HFFc6 (cell line): ENCODE results near the gene FAM13A. TPM values are rescaled to one million over a fixed set of nuclear protein-coding genes. Genes with fewer than 3 reads are reported as not detected.

Source experiments
- DNase-seq: peaks from one replicate; pipeline ENCODE4 v3.0.0-alpha.2; 2018
- H3K27ac Mint-ChIP-seq: 2 replicates; pipeline ENCODE4 v1.8.0; 2020; ENCODE audit warnings: mild to moderate bottlenecking, mixed read lengths
- H3K27me3 Mint-ChIP-seq: 2 replicates; pipeline ENCODE4 v1.8.0; 2021; ENCODE audit warnings: mild to moderate bottlenecking, moderate library complexity, mixed read lengths; ENCODE audit not compliant: insufficient read depth
- H3K36me3 Mint-ChIP-seq: 2 replicates; pipeline ENCODE4 v1.8.0; 2021; ENCODE audit warnings: low read depth, mixed read lengths
- H3K4me1 Mint-ChIP-seq: 2 replicates; pipeline ENCODE4 v1.8.0; 2020; ENCODE audit warnings: low read depth, mixed read lengths
- H3K4me3 Mint-ChIP-seq: 2 replicates; pipeline ENCODE4 v1.8.0; 2020; ENCODE audit warnings: mild to moderate bottlenecking, moderate library complexity, mixed read lengths
- H3K9me3 Mint-ChIP-seq: 2 replicates; pipeline ENCODE4 v1.8.0; 2020; ENCODE audit warnings: mild to moderate bottlenecking, mixed read lengths
- total RNA-seq, 6 experiments: library from RNA; stranded (reverse); fragmentation: NEBNext Ultra II Directional; extraction: Animal tissue kit (Norgen Biotek cat#: 25700); gene quantifications; 2 replicates in 1 of 6; 3 replicates in 5 of 6; pipeline ENCODE4 v1.2.3, GENCODE V29; 2021
- TF ChIP-seq, protein P1 (sequence below): fragments of 200-600 bp; sonication (generic); IDR thresholded peaks from 2 replicates; pipeline ENCODE4 v1.5.0; 2021; ENCODE audit warnings: antibody characterized with exemption, mild to moderate bottlenecking

Gene FAM13A
- total RNA-seq, 6 experiments from 2014 or later, result 8.0 to 11.2 (median 9.7) TPM

DNA sequence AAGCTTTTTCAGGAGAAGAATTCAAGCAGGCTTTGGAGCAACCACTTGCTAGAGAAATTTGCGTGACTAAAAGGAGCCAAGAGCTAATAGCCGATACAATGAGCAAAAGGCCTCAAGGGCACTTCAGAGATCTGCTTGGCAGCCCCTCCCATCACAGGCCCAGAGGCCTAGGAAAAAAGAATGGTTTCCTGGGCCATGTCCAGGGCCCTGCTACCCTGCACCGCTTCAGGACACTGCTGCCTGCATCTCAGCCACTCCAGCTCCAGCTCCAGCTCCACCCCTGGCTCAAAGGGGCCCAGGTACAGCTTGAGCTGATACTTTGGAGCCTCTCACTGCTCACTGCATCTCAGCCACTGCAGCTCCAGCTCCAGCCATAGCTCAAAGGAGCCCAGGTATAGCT is 98.9 kb downstream of the FAM13A start:
- Mint-ChIP-seq H3K9me3 (no peaks in the 10 kb centered on the region), H3K4me3 (no peak overlapping the region), H3K36me3 (no peaks in the 10 kb centered on the region), H3K4me1 (peaks cover 29% of the 10 kb centered on the region), H3K27me3 (no peaks in the 10 kb centered on the region; the same call in 1 of the 2 replicates), H3K27ac (no peak overlapping the region)
- no peak for DNase-seq
- TF ChIP-seq, protein P1, sequence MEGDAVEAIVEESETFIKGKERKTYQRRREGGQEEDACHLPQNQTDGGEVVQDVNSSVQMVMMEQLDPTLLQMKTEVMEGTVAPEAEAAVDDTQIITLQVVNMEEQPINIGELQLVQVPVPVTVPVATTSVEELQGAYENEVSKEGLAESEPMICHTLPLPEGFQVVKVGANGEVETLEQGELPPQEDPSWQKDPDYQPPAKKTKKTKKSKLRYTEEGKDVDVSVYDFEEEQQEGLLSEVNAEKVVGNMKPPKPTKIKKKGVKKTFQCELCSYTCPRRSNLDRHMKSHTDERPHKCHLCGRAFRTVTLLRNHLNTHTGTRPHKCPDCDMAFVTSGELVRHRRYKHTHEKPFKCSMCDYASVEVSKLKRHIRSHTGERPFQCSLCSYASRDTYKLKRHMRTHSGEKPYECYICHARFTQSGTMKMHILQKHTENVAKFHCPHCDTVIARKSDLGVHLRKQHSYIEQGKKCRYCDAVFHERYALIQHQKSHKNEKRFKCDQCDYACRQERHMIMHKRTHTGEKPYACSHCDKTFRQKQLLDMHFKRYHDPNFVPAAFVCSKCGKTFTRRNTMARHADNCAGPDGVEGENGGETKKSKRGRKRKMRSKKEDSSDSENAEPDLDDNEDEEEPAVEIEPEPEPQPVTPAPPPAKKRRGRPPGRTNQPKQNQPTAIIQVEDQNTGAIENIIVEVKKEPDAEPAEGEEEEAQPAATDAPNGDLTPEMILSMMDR, result no peak

DNA sequence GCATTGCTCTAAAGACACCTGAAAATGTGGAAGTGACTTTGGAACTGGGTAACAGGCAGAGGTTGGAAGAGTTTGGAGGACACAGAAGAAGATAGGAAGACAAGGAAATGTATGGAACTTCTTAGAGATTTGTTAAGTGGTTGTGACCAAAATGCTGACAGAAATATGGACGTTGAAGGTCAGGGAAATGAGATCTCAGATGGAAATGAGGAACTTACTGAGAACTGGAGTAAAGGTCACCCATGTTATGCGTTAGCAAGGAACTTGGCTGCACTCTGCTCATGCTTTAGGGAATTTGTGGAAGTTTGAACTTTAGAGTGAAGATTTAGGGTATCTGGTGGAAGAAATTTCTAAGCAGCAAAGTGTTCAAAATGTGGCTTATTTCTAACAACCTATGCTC is 99.4 kb downstream of the FAM13A start:
- DNase-seq, result no peak
- no peak overlapping the region for H3K27ac Mint-ChIP-seq
- H3K4me1 Mint-ChIP-seq, result peaks cover 28% of the 10 kb centered on the region
- no peaks in the 10 kb centered on the region for H3K9me3 Mint-ChIP-seq
- H3K4me3 Mint-ChIP-seq, result no peak overlapping the region
- no peaks in the 10 kb centered on the region for H3K36me3 Mint-ChIP-seq
- TF ChIP-seq, protein P1, result no peak
- no peaks in the 10 kb centered on the region; the same call in 1 of the 2 replicates for H3K27me3 Mint-ChIP-seq

DNA sequence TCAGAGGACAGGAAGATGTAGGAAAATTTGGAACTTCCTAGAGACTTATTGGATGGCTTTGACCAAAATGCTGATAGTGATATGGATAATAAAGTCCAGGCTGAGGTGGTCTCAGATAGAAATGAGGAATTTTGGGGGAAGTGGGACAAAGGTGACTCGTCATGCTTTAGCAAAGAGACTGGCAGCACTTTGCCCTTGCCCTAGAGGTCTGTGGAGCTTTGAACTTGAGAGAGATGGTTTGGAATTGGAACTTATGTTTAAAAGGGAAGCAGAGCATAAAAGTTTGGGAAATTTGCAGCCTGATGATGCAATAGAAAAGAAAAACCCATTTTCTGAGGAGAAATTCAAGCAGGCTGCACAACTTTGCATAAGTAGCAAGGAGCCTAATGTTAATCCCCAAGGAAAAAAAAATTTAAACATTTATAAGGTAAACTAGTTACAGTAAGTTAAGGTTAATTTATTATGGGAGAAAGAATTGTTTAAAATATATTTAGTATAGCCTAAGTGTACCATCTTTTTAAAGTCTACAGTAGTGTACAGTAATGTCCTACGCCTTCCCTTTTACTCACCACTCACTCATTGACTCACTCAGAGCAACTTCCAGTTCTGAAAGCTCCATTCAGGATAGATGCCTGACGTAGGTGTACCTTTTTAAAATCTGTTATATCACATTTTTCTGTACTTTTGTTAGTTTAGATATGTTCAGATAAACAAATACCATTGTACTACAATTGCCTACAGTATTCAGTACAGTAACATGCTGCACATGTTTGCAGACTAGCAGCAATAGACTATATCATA is 101.2 kb downstream of the FAM13A start:
- Mint-ChIP-seq H3K27ac (no peak overlapping the region; the same call in 1 of the 2 replicates), H3K27me3 (no peaks in the 10 kb centered on the region; the same call in 1 of the 2 replicates), H3K4me3 (no peak overlapping the region), H3K36me3 (no peaks in the 10 kb centered on the region), H3K9me3 (no peaks in the 10 kb centered on the region), H3K4me1 (peaks cover 22% of the 10 kb centered on the region)
- DNase-seq, result no peak
- TF ChIP-seq, protein P1, result no peak

DNA sequence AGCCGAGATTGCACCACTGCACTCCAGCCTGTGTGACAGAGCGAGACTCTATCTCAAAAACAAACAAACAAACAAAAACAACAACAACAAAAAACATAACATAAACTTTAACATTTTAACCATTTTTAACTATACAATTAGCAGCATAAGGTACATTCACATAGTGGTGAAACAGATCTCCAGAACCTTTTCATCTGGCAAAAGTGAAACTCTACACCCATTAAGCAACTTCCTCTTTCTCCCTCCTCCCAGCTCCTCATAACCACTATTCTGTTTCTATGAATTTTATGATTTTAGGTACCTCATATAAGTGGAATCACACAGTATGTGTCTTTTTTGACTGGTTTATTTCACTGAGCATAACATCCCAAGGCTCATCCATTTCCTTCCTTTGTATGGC is 103.6 kb downstream of the FAM13A start:
- H3K4me1 Mint-ChIP-seq, result peaks cover 22% of the 10 kb centered on the region
- H3K4me3 Mint-ChIP-seq, result no peak overlapping the region
- no peaks in the 10 kb centered on the region for H3K9me3 Mint-ChIP-seq
- H3K27me3 Mint-ChIP-seq, result no peaks in the 10 kb centered on the region; the same call in 1 of the 2 replicates
- TF ChIP-seq, protein P1, result no peak
- H3K27ac Mint-ChIP-seq, result no peak overlapping the region
- H3K36me3 Mint-ChIP-seq, result no peaks in the 10 kb centered on the region
- DNase-seq, result no peak

DNA sequence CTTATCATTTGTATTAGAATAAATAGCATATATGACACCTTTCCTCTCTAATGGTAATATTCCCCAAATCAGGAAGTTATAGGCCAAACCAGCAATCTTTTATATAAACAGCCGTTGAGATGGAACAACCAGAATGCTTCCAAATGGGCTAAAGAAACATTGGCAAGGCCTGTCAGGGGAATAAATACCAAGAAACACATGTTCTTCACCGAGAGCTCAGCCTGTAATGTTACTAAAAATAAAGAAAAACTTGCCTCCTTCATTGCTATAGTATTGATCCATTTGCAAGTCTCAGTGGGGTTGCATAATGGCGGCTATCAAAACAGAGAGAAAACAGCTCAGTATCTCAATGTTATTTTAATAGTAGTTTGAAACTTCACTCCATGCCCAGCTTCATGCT is 104.9 kb downstream of the FAM13A start:
- H3K36me3 Mint-ChIP-seq, result no peaks in the 10 kb centered on the region
- H3K27ac Mint-ChIP-seq, result no peak overlapping the region
- no peaks in the 10 kb centered on the region for H3K9me3 Mint-ChIP-seq
- no peaks in the 10 kb centered on the region; the same call in 1 of the 2 replicates for H3K27me3 Mint-ChIP-seq
- peaks cover 16% of the 10 kb centered on the region; the same call in 1 of the 2 replicates for H3K4me1 Mint-ChIP-seq
- no peak for DNase-seq
- TF ChIP-seq, protein P1, result no peak
- no peak overlapping the region for H3K4me3 Mint-ChIP-seq
